Measurements from ENCODE around the gene PALLD.

Gene PALLD

GRCh38 chr4:168811786-168812651 is 315.2 kb downstream of the PALLD start:
- no peak for TF ChIP-seq CTCF (conservative IDR thresholded peaks at IDR 0.05; ENCODE audit: low read depth, low read length)
- no peak for DNase-seq (ENCODE audit: low read depth)
- H3K4me3 ChIP-seq (ENCODE audit: low read length): no peak overlapping the region

GRCh38 chr4:168812806-168813205 is 316.0 kb downstream of the PALLD start:
- H3K4me3 ChIP-seq (ENCODE audit: low read length): no peak overlapping the region
- no peak for TF ChIP-seq CTCF (conservative IDR thresholded peaks at IDR 0.05; ENCODE audit: low read depth, low read length)
- no peak for DNase-seq (ENCODE audit: low read depth)

- DNase-seq (ENCODE audit: low read depth): no peak
- H3K4me3 ChIP-seq (ENCODE audit: low read length): no peak overlapping the region
- TF ChIP-seq CTCF (conservative IDR thresholded peaks at IDR 0.05; ENCODE audit: low read depth, low read length): no peak
Observed at GRCh38 chr4:168813890-168814289, 317.0 kb downstream of the PALLD start.

GRCh38 chr4:168815379-168816345 is 318.8 kb downstream of the PALLD start:
- H3K4me3 ChIP-seq (ENCODE audit: low read length): peak overlapping the region; percentile 11
- DNase-seq (ENCODE audit: low read depth): peak; percentile 88
- no peak for TF ChIP-seq CTCF (conservative IDR thresholded peaks at IDR 0.05; ENCODE audit: low read depth, low read length)

GRCh38 chr4:168817370-168817769 is 320.5 kb downstream of the PALLD start:
- TF ChIP-seq CTCF (conservative IDR thresholded peaks at IDR 0.05; ENCODE audit: low read depth, low read length): no peak
- H3K4me3 ChIP-seq (ENCODE audit: low read length): peak overlapping the region; percentile 27
- DNase-seq (ENCODE audit: low read depth): no peak

GRCh38 chr4:168822481-168822880 is 325.6 kb downstream of the PALLD start:
- no peak for TF ChIP-seq CTCF (conservative IDR thresholded peaks at IDR 0.05; ENCODE audit: low read depth, low read length)
- H3K4me3 ChIP-seq (ENCODE audit: low read length): no peak overlapping the region
- no peak for DNase-seq (ENCODE audit: low read depth)

Measured in retinal pigment epithelial cell (primary cell).